DMS114 treated with DMSO at 0.1 percent for 48 hours (cell line): Measurements from ENCODE around the gene PATJ.
"Not testable (repeated sequence)": the region's sequence is repeated elsewhere in the genome, so short reads cannot be mapped to it uniquely, and the experiment has no call there.

Source experiments
- DNase-seq: peaks from one replicate; lab custom pipeline; 2025; ENCODE audit not compliant: unreplicated experiment; lab: John Stamatoyannopoulos, UW

The PATJ gene

DNA sequence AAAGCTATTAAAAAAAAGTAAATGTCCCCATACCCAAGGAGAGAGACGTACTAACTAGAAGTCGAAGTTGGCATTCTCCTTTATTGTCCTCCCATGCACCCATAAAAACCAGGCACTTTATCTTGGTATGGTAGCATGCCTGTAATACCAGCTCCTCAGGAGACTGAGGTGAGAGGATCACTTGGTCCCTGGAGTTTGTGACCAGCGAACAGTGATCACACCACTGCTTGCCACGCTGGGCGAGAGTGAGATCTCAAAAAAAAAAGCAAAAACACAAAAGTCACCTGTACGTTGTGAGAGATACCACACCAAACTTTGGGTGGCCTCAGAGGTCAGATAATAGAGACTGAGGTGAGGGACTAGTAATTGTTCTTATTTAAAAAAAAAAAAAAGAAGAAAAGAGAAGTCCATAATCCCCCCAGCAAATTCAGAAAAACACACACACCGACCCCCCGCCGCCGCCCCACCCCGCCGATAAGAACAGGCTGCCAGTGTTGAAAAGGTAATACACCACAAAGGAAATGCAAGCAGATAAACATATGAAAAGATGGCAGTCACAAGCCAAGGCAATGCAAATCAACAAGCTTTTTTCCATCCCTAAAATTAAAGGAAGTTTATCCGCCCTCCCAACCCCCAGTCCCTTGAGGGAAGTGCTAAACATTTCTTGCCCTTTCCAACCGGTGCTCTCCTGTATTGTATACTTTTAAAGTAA is 455.9 kb downstream of the PATJ start:
- DNase-seq: no peak

DNA sequence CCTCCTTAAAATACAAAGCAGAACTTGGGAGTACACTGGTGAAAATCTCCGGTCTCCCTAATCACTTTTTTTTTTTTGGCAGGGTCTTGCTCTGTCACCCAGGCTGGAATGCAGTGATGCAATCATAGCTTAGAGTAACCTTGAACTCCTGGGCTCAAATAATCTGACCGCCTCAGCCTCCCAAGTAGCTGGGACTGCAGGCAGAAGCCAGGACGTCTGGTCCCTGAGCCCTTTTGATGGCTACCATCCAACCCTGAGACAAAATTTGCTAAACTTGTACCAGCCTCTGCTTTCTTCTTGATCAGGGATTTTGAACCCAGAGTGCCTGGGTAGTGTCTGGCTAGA is 456.5 kb downstream of the PATJ start:
- DNase-seq: no peak

DNA sequence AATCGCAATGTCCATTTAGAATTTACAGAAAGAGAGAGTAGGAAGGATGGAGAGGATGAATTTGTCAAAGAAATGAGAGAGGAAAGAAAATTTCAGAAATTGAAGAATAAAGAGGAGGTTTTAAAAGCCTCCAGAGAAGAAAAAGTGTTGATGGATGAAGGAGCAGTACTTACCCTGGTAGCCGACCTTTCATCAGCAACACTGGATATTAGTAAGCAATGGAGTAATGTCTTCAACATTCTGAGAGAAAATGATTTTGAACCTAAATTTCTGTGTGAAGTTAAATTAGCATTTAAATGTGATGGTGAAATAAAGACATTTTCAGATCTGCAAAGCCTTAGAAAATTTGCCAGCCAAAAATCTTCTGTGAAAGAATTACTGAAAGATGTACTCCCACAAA is 464.9 kb downstream of the PATJ start:
- DNase-seq: no peak

DNA sequence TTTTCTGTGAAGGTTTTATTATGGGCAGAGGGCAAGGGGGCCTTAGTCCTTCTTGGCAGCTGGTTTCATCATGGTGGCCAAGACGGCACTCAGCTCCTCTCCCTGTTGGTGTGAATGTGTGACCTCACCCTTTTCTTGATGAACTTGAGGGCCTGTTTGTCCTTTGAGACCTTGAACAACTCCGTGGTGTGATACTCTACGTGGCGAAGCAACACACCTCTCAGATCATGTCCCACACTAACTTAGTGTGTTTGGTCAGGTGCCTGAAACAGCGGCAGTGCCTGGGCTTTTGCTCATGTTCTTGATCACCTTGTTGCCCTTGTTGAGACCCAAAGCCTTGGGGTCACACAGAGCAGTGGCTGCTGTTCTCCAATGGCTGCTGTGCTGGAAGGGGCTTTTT is 465.8 kb downstream of the PATJ start:
- DNase-seq: no peak

DNA sequence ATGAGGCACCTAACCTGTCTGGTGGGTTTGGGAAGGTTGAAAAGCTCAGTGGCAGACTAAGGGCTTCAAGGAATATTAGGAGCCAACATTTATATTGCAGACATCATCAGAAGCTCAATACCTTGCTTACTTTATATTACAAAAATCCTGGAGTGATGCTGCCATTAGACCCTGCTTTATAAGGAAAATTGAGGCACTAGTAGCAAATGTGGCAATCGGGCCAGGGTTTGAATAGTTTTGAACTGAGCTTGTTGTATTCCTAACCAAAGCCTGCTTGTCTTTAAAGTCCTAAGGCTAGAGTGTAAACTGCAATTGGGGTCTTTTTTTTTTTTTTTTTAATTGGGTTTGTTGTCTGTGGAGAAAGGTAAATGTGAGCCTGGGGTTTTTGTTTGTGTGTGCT is 466.7 kb downstream of the PATJ start:
- DNase-seq: no peak

DNA sequence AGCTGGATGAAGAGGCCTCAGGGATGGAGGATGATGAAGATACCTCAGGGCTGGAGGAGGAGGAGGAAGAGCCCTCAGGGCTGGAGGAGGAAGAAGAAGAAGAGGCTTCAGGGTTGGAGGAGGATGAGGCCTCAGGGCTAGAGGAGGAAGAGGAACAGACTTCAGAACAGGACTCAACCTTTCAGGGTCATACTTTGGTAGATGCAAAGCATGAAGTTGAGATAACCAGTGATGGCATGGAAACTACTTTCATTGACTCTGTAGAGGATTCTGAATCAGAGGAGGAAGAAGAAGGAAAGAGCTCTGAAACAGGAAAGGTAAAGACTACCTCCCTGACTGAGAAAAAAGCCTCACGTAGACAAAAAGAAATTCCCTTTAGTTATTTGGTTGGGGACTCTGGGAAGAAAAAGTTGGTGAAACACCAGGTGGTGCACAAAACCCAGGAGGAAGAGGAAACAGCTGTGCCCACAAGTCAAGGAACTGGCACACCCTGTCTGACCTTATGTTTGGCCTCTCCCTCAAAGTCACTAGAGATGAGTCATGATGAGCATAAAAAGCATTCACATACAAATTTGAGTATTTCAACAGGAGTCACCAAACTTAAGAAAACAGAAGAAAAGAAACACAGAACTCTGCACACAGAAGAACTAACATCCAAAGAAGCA is 467.8 kb downstream of the PATJ start:
- no peak for DNase-seq

DNA sequence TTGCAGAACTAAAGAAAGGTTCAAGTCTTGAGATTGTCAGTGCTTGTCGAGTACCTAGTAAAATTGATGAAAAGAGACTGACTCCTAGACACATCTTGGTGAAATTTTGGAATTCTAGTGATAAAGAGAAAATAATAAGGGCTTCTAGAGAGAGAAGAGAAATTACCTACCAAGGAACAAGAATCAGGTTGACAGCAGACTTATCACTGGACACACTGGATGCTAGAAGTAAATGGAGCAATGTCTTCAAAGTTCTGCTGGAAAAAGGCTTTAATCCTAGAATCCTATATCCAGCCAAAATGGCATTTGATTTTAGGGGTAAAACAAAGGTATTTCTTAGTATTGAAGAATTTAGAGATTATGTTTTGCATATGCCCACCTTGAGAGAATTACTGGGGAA is 468.7 kb downstream of the PATJ start:
- no peak for DNase-seq

DNA sequence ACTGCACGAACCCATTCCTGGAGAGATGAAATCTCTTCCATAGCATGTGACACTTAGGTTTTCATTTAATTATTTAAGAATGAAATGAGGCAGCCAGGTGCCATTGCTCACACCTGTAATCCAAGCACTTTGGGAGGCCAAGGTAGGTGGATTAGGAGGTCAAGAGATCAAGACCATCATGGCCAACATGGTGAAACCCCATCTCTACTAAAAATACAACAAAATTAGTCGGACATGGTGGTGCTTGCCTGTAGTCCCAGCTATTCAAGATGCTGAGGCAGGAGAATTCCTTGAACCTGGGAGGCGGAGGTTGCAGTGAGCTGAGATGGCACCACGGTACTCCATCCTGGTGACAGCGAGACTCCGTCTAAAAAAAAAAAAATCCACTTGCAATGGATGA is 470.1 kb downstream of the PATJ start:
- DNase-seq: no peak

DNA sequence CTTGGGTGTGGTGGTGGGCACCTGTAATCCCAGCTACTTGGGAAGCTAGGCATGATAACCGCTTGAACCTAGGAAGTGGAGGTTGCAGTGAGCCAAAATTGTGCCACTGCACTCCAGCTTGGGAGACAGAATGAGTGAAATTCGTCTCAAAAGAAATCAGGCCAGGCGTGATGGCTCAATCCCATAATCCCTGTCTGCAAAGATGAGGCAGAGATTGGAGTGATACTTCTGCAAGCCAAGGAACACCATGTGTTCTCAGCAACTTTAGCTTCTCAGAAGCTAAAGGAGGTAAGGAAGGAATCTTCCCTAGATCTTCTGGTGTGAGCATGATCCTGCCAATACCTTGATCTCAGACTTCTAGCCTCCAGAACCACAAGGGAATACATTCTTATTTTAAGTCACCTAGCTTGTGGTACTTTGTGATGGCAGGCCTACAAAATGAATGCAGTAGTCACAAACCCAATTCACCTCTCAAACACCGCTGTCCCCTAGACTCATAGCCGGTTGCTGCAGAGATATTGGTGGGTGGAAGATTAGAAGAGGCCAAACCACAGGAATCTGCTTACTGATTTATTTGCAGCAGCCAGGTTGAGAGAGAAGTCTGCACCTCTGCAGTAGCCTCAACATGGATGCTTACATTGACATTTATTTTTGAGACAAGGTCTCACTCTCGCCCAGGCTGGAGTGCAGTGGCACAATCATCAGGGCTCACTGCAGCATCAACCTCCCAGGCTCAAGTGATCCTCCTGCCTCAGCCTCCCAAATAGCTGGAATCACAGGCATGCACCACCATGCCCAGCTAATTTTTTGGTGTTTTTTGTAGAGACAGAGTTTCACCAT is 471.0 kb downstream of the PATJ start:
- DNase-seq: no peak

DNA sequence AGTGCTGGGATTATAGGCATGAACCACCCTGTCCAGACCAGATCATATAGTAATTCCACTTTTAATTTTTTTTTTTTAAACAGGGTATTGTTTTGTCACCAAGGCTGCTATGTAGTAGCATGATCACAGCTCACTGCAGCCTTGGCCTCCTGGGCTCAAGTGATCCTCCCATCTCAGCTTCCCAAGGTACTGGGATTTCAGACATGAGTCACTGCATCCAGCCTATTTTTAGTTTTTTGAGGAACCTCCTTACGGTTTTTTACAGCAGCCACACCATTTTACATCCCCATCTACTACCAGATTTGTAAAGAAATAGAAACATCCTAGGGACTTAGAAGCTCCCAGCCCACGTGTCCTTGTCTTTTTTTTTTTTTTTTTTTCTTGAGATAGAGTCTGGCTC is 476.3 kb downstream of the PATJ start:
- DNase-seq: no peak

DNA sequence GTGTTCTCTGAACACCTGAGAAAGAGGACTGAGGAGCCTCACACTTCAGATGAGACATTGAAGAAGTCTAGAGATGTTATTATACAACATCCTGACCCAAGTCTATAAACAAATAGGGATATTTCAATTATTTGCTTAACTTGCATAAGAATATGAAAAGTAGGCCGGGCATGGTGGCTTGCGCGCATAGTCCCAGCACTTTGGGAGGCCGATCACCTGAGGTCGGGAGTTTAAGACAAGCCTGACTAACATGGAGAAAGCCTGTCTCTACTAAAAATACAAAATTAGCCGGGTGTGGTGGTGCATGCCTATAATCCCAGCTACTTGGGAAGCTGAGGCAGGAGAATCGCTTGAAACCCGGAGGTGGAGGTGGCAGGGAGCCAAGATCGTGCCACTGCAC is 478.2 kb downstream of the PATJ start:
- not testable (repeated sequence) for DNase-seq

DNA sequence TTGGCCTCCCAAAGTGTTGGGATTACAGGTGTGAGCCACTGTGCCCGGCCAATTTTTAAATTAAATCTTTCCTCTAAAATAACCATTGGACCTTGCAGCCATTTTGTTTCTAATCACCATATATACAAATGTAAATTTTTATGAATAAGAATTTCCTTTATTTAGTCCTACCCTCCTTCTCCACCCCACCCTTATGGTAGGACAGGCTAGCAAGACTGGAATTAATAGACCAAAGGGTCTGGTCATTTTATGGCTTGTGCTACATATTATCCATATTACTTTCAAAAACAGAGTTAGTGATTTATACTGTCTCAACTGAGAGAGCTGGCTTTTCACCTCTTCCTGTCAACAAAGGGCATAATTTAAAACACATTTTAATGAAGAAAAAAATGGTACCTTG is 478.9 kb downstream of the PATJ start:
- no peak for DNase-seq

DNA sequence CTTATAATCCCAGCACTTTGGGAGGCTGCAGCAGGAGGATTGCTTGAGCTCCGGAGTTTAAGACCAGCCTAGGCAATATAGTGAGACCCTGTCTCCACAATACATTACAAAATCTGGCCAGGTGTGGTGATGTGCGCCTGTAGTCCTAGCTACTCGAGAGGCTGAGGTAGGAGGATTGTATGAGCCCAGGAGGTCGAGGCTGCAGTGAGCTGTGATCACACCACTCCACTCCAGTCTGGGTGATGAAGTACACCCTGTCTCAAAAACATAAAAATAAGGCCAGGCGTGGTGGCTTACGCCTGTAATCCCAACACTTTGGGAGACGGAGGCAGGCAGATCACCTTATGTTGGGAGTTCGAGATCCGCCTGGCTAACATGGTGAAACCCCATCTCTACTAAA is 480.0 kb downstream of the PATJ start:
- DNase-seq: no peak

DNA sequence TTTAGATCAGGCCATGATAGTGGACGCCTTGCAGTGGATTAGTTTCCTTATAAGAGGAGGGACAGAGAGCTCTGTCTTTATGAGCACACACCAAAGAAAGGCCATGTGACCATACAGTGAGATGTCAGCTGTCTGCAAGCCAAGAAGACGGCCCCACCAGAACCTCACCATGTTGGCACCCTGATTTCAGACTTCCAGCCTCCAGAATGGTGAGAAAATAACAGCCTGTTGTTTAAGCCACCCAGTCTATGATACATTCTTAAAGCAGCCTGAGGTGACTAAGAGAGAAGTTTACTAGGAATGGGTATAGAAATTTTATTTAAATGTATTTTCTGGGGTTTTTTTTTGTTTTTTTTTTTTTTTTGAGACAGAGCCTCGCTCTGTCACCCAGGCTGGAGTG is 481.9 kb downstream of the PATJ start:
- DNase-seq: no peak

DNA sequence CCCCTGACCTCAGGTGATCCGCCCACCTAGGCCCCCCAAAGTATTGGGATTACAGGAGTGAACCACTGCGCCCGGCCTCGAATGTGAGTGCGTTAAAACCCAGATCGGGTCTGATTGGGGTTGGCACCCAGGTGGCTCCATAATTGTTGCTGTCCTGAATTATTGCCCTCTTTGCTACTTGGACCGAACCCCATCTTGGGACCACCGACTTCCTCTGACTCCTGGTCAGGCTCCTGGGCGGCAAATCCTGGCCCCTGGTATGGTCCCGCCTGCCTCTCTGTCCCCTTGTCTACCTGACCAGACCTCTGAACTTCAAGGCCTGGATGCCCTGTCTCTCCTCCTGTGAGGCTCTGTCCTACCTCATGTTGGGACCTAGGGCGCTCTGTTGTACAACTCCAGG is 485.2 kb downstream of the PATJ start:
- no peak for DNase-seq
